GM21390 (cell line): ENCODE measurements around the gene HSPBP1.

Experiments used
- ATAC-seq: cut with Tn5 transposase; IDR thresholded peaks from one replicate; pipeline ENCODE4 v1.9.1; 2021; ENCODE audit not compliant: unreplicated experiment

The HSPBP1 gene

GRCh38 chr19:55276720-55277430 lies 3.0 kb downstream of the HSPBP1 start:
- peak; percentile 3 for ATAC-seq

DNA sequence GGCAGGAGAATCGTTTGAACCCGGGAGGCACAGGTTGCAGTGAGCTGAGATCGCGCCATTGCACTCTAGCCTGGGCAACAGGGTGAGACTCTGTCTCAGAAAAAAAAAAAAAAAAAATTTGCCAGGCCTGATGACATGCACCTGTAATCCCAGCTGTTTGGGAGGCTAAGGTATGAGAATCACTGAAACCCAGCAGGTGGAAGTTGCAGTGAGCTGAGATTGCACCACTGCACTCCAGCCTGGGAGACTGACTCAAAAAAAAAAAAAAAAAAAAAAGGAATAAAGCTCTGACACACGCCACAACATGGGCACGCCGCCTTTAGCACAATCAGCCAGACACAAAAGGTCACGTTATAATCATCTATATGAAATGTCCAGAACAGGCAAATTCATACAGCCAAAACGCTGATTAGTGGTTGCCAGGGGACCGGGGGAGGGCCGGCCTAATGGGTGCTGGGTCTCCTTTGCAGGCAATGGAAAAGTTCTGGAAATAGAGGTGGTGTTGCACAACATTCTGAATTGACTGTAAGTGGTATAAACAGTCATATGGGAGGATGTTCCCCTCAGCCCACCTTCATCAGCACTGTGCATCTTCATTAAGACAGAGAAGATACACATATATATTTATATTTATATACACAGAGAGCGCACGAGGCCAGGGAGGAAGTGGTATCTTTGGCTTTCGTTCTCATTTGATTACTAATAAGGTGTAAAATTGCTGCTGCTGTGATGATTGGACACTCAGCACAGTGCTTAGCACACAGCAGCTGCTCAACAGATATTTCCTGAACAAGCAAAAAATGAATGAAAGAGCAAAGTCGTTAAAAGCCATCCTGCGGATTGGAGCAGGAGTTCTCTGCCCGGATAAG lies 3.8 kb downstream of the HSPBP1 start:
- ATAC-seq: peak; percentile 58

DNA sequence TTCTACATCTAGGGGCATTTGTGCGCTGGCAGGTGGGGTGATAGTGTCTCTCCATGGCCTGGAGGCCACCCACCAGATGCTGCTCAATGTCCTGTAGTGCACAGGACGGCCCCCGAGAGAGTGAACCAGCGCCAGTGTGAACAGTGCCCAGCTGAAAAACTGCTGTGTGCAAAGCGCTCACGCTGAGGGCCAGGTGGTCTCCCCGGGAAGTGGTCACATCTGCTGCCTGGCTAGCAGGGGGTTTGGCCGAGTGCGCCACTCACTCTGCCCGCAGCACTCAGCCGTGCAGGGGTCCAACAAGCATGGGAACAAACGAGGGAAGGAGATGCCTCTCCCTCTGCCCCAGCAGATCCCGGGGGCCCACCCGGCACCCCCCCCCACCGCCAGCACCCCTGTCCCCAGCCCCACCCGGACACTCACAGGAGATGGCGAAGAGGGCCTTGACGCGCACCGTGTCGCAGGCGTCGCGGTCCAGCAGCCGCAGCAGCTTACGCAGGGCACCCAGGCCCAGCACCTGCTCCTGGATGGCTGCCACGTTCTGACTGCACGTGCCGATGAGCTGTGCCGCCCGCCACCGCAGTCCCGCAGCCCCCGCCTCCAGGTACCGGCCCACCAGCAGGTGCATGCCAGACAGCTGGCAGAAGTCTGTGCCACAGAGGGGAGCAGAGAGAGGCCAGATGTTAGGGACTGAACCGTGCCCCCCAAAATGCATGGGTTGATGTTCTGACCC lies 5.8 kb downstream of the HSPBP1 start:
- no peak for ATAC-seq

DNA sequence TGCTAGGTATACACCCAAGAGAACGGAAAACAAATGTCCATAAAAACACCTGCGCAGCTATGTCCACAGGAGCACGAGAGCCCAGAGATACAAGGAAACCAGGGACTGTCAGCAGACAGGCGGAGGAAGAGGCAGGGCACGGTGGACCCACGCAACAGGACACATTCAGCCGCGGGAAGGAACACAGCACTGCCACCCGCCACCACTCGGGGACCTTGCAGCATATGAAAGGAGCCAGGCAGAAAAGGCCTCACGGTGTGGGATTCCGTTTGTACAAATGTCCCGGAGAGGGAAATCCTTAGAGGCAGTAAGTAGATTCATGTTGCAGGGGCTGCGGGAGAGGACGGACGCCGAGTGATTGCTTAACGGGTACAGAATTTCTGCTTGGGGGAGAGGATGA lies 7.8 kb downstream of the HSPBP1 start:
- no peak for ATAC-seq

- ATAC-seq: no peak
Observed at GRCh38 chr19:55270172-55270942, 9.6 kb downstream of the HSPBP1 start.

DNA sequence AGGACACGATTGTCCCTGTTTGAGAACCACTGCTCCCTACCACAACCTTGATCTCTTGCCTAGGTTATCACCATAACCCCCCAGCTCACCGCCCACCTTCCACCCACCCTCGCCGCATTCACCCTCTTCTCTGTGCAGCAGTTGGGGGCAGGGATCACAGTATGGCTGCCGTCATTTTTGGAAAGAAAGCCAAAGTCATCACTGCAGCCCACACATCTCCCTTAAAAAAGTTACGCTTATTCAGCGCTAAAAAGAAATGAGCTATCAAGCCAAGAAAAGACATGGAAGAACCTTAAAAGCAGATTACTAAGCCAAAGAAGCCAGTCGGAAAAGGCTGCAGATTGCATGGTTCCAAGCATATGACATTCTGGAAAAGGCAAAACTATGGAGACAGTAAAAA lies 10.6 kb downstream of the HSPBP1 start:
- no peak for ATAC-seq

GRCh38 chr19:55266840-55267239 lies 13.1 kb downstream of the HSPBP1 start:
- ATAC-seq: no peak

- ATAC-seq: no peak
Observed at GRCh38 chr19:55266404-55266803, 13.5 kb downstream of the HSPBP1 start.

- ATAC-seq: no peak
Observed at GRCh38 chr19:55265723-55266386, 14.1 kb downstream of the HSPBP1 start.

GRCh38 chr19:55265173-55265572 lies 14.7 kb downstream of the HSPBP1 start:
- ATAC-seq: no peak

- no peak for ATAC-seq
Observed at GRCh38 chr19:55264531-55264930, 15.4 kb downstream of the HSPBP1 start.

DNA sequence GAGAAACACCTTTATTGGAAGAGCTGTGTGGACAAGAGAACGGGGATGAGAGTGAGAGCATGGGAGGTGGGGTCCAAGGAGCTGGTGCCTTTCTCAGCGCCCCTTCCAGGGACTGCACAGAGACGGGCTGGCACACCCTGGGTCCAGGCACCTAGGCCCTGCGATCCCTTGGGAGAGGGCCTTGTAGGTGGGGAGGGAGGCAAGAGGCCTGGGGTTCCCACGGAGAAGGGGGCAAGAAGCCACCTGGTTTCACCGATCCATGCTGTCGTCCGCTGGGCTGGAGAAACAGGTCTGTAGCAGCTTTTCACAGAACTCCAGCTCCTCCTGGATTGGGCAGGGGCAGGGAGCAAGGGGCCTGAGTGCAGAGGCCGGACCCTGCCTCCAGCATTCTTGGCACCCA lies 17.6 kb downstream of the HSPBP1 start:
- ATAC-seq: no peak

DNA sequence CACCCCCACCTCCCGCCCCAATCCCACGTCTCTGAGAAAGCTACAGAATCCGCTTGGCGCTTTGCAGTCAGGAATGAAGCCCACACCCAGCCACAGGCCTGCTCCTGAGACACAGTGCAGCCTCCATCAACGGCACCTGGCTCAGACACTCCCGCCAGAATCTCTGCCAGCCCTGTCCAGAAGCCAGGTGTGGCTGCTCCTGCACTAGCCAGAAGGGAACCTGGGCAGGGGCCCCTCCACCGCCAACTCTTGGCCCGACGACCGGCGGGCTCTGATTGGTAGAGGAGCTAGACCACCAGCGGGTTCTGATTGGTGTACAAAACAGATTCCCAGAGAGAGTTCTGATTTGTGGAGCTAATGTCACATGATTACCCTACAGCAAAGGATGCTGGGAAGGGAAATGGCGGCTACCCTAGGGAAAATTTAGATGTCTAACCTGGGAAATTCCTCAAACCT lies 18.2 kb downstream of the HSPBP1 start:
- ATAC-seq: no peak

DNA sequence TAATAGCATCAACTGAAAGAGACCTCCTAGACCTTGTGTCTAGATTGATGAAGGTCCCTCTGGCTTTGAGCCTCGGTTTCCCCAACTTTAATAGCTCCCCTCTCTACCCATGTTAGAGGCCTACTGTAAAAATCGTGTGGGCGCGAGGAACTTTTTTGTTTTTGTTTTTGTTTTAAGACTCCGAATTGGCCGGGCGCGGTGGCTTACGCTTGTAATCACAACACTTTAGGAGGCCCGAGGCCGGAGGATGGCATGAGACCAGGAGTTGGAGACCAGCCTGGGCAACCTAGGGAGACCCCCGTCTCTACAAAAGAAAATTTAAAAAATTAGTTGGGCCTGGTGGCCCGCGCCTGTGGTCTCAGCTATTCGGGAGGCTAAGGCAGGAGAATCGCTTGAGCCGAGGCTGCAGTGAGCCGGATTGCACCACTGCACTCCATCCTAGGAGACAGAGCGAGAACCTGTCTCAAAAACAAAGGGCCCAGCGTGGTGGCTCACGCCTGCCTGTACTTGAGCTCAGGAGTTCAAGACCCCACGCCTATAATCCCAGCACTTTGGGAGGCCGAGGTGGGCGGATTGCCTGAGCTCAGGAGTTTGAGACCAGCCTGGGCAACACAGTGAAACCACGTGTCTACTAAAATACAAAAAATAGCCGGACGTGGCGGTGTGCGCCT lies 20.2 kb downstream of the HSPBP1 start:
- ATAC-seq: no peak

DNA sequence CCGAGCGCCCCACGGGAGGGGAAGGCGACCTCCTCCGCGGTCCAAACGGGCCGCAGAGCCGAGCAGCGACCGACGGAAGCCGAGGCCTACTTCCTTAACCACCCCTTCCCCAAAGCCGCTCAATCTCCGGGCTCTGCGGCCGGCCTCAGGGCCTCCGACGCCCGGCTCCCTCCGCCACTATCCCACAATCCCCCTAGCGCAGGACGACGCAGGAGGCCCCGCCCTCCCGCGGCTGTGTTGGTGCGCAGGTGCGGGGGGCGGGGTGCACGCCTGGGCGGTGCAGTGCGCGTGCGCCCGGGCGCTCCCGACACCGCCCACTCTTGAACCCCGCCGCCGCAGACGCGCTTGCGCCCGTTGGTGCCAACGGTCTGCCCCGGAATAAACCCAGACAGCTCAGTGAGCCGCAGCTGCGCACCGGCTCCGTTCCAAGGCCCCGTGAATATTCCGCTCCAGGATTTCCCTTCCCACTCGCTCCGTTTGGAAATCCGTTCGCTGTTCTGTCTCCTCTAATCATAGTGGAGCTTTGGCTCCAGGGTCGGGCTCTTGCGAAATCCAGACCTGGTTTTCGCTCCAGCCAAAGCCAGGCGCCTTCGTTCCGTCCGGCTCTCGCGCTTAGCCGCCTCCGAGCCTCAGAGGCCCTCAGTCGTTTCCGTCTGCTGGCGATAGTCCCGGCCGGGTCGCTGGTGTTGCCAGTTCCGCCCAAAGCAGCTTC lies 20.9 kb downstream of the HSPBP1 start, which contains the start of gene PPP6R1:
Gene PPP6R1, minus strand, starts transcription at position 190 of the 712 bp plus-strand sequence. CDS start 11,914 bp downstream, outside the sequence.
- ATAC-seq: peak; percentile 68

DNA sequence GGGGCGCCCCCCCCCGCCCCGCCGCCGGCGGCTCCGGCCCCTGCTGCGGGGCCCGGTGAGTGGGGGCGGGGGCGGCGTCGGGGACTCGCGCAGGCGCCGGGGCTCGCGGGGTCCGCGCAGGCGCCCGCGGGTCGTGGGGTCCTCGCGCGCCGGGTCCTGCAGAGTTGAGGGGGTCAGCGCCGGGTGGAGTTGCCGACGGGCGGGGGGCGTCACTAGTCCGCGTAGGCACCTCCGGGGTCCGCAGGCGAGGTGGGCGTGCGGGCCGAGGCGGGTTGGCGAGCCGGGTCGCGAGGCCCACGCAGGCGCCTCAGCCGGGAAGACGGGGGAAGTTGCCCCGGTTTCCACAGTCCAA lies 21.5 kb downstream of the HSPBP1 start:
- ATAC-seq: no peak

- ATAC-seq: no peak
Observed at GRCh38 chr19:55257461-55258420, 22.2 kb downstream of the HSPBP1 start.
